SK-N-SH (cell line): ENCODE data around the gene FYN.

Experiments
- CTCF ChIP-seq: fragments of 200-600 bp; sonication (generic); IDR thresholded peaks from 2 replicates; pipeline ENCODE4 v1.6.1; 2017; ENCODE audit warnings: antibody characterized with exemption, mild to moderate bottlenecking, moderate library complexity
- EP300 ChIP-seq, 2 experiments: IDR thresholded peaks; 2 replicates each; pipeline versions ENCODE4 v1.4.0 to v1.6.1; 2012; ENCODE audit warnings: borderline replicate concordance in 1 of 2, low read depth in 1 of 2, low read length in 1 of 2
- MXI1 ChIP-seq: IDR thresholded peaks from 2 replicates; pipeline ENCODE4 v1.6.1; 2012; ENCODE audit warnings: mild to moderate bottlenecking, low read depth, low read length, improper control_type of control experiment
- POLR2AphosphoS5 ChIP-seq: IDR thresholded peaks from 2 replicates; pipeline ENCODE4 v1.6.1; 2012; ENCODE audit warnings: low read depth, low read length

- TF ChIP-seq POLR2AphosphoS5 (no peak), EP300 (IDR thresholded peaks at IDR 0.05; ENCODE audit: borderline replicate concordance in 1 of 2, low read depth in 1 of 2, low read length in 1 of 2) (no peak), CTCF (no peak), MXI1 (no peak)
These were observed 30.9 kb downstream of the FYN start for GRCh38 chr6:111842271-111842822.
